HL-60/S4 (cell line): Measurements from ENCODE around the gene DOK7.

Source experiments
- in situ Hi-C: fragments of 300-500 bp; cut with MboI; formaldehyde crosslinking; loops from 2 replicates; pipeline ENCODE4 v1.14.3; 2022; ENCODE audit warnings: low sequenced_read_pairs

The DOK7 gene

GRCh38 chr4:3460926-3461325 lies 2.2 kb upstream of the DOK7 start:
- in situ Hi-C loops: loop anchor here (25.0 kb wide), 1 partner anchor 349 kb away; no protein-coding TSS in a partner anchor

GRCh38 chr4:3461515-3462291 lies 1.4 kb upstream of the DOK7 start:
- in situ Hi-C loops: loop anchor here (25.0 kb wide), 1 partner anchor 349 kb away; no protein-coding TSS in a partner anchor

- in situ Hi-C loops: loop anchor here (25.0 kb wide), 1 partner anchor 350 kb away; no protein-coding TSS in a partner anchor
Observed at GRCh38 chr4:3462321-3462789, 751 bp upstream of the DOK7 start.

- in situ Hi-C loops: loop anchor here (25.0 kb wide), 1 partner anchor 351 kb away; no protein-coding TSS in a partner anchor
Observed at GRCh38 chr4:3463556-3464348, 646 bp downstream of the DOK7 start.

- in situ Hi-C loops: loop anchor here (25.0 kb wide), 1 partner anchor 352 kb away; no protein-coding TSS in a partner anchor
Observed at GRCh38 chr4:3464349-3464905, 1.3 kb downstream of the DOK7 start.

- in situ Hi-C loops: loop anchor here (25.0 kb wide), 1 partner anchor 353 kb away; no protein-coding TSS in a partner anchor
Observed at GRCh38 chr4:3464911-3465697, 2.0 kb downstream of the DOK7 start.

GRCh38 chr4:3465698-3466671 lies 2.9 kb downstream of the DOK7 start:
- in situ Hi-C loops: loop anchor here (25.0 kb wide), 1 partner anchor 354 kb away; no protein-coding TSS in a partner anchor

GRCh38 chr4:3466691-3467600 lies 3.8 kb downstream of the DOK7 start:
- in situ Hi-C loops: loop anchor here (25.0 kb wide), 1 partner anchor 355 kb away; no protein-coding TSS in a partner anchor

GRCh38 chr4:3467601-3468031 lies 4.5 kb downstream of the DOK7 start:
- in situ Hi-C loops: loop anchor here (25.0 kb wide), 1 partner anchor 355 kb away; no protein-coding TSS in a partner anchor

GRCh38 chr4:3468154-3468553 lies 5.0 kb downstream of the DOK7 start:
- in situ Hi-C loops: loop anchor here (25.0 kb wide), 1 partner anchor 356 kb away; no protein-coding TSS in a partner anchor

GRCh38 chr4:3468804-3469203 lies 5.7 kb downstream of the DOK7 start:
- in situ Hi-C loops: loop anchor here (25.0 kb wide), 1 partner anchor 357 kb away; no protein-coding TSS in a partner anchor

GRCh38 chr4:3469386-3470243 lies 6.5 kb downstream of the DOK7 start:
- in situ Hi-C loops: loop anchor here (25.0 kb wide), 1 partner anchor 357 kb away; no protein-coding TSS in a partner anchor

- in situ Hi-C loops: loop anchor here (25.0 kb wide), 1 partner anchor 358 kb away; no protein-coding TSS in a partner anchor
Observed at GRCh38 chr4:3470244-3471097, 7.4 kb downstream of the DOK7 start.

GRCh38 chr4:3471098-3471760 lies 8.1 kb downstream of the DOK7 start:
- in situ Hi-C loops: loop anchor here (25.0 kb wide), 1 partner anchor 359 kb away; no protein-coding TSS in a partner anchor

- in situ Hi-C loops: loop anchor here (25.0 kb wide), 1 partner anchor 360 kb away; no protein-coding TSS in a partner anchor
Observed at GRCh38 chr4:3471886-3472285, 8.8 kb downstream of the DOK7 start.
